ENCODE measurements around the gene CELSR2.
"Not testable (repeated sequence)": the region's sequence is repeated elsewhere in the genome, so short reads cannot be mapped to it uniquely, and the experiment has no call there.

CELSR2 gene, protein sequence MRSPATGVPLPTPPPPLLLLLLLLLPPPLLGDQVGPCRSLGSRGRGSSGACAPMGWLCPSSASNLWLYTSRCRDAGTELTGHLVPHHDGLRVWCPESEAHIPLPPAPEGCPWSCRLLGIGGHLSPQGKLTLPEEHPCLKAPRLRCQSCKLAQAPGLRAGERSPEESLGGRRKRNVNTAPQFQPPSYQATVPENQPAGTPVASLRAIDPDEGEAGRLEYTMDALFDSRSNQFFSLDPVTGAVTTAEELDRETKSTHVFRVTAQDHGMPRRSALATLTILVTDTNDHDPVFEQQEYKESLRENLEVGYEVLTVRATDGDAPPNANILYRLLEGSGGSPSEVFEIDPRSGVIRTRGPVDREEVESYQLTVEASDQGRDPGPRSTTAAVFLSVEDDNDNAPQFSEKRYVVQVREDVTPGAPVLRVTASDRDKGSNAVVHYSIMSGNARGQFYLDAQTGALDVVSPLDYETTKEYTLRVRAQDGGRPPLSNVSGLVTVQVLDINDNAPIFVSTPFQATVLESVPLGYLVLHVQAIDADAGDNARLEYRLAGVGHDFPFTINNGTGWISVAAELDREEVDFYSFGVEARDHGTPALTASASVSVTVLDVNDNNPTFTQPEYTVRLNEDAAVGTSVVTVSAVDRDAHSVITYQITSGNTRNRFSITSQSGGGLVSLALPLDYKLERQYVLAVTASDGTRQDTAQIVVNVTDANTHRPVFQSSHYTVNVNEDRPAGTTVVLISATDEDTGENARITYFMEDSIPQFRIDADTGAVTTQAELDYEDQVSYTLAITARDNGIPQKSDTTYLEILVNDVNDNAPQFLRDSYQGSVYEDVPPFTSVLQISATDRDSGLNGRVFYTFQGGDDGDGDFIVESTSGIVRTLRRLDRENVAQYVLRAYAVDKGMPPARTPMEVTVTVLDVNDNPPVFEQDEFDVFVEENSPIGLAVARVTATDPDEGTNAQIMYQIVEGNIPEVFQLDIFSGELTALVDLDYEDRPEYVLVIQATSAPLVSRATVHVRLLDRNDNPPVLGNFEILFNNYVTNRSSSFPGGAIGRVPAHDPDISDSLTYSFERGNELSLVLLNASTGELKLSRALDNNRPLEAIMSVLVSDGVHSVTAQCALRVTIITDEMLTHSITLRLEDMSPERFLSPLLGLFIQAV (N-terminal part only)

DNA sequence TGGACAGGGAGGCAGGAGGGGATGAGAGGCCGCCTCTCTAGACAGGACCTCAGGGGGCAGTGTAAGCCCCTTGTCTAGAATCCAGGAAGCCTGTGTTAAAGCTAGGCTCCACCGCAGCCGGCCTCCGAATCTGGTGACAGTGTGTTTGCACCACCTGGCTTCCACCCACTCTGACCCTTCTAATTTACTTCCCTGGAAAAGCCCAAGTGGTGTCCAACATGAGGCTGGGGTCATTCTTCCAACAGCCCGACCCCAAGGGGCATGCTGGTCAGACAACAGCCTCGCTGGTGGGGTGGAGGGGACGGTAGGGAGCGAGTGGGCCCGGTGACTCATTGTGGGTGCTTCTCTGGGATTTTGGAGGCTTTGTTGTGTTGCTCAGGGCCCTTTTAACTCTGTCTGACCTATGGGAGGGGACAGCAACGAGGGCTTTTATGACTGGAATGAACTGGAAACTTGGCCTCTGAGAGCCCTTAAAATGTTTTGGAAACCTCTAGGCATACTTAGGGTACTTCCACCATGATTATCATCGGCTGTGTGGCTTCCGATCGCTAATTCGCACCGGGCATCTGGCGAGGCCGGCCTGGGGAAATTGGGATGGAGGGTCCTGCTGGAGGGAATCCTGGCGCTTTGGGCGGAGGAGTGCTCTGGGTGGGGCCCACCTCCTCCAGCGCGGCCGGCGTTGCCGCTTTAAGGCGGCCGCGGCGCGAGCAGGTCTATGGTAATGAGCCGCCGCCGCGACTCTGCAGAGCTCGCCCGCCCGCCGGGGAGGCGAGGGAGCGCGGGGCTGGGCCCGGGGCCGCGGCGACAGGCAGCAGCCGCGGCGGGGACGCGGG lies at the start of gene CELSR2:
TSS of gene CELSR2 (plus strand) at position 743 of the 833 bp plus-strand sequence. CDS start 541 bp downstream, outside the sequence.
- DNase-seq = peak; percentile 39 to 96

DNA sequence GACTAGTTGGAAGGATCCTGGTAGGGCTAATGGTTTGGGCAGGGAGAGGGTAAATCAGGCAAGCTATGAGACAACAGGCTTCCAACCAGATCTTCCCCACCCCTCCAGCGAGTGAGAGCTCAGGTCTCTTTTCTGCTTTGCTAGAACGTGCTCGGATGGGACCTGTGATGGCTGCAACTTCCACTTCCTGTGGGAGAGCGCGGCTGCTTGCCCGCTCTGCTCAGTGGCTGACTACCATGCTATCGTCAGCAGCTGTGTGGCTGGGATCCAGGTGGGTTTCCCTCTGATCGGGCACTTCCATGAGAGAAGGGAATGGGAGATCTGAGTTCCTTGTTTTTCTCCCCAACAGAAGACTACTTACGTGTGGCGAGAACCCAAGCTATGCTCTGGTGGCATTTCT lies 49.6 kb upstream of the CELSR2 start:
- DNase-seq = no peak

DNA sequence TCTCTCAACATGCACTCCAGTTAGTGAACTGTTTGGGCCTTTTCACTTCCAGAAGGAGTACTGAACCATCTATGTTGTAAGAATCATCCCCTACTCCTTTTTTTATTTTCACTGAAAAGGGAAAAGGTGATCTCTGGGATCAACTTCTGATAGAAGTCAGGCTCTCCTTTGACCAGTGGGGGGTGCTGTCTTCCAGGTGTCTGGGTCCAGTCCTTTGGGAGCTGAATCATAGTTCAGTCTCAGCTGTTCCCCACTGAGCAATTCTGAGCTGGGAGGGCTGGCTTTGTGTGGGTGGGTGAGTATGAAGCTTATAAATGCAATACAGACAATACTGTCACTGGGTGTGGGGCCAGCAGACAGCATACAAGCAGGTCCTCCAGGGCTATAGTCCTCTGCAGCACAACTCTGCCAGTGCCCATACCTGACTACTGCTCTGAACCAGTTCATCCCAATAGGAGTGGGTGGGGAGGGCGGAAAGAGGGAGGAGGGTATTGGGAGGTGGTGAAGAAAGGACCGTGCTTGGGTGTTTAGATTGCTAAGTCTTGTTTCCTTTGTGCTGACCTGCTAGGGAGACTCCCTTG lies 48.1 kb upstream of the CELSR2 start:
- peak in 1 of 2 experiments; percentile 70 for DNase-seq

DNA sequence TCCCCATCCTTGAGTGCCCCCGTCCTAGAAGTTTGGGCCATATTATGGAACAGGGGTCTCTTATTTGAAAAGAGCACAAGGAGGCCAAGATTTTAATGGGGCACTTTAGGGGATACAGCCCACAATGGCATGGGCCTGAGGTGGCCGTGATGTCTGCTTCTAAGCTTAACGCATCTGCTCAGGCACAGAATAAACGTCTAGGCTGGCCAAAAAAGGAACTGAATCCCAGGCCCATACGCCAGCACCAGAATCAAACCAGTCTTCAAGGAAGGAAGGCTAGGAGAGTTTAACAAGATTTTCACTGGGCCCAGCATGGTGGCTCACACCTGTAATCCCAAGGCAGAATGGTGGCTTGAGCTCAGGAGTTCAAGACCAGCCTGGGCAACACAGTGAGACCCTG lies 44.9 kb upstream of the CELSR2 start:
- no peak for DNase-seq

DNA sequence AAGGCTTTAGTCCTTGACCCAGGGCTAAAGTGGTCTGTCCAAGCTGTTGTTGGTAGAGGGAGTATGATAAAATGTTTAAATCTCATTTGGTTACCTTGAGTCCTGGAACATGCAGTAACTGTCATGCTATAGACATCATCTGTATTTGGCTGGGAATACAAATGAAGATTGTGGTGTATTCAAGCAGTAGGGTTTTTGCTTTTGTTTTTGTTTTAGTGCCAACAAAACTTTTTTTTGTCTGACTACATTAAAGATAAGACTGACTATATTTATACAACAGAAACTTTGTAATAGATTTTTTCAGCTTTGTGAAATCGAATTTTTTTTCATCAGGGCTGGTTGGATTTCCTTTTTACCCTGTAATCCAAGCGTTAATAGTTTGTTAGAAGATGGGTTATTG lies 43.0 kb upstream of the CELSR2 start:
- DNase-seq = no peak

DNA sequence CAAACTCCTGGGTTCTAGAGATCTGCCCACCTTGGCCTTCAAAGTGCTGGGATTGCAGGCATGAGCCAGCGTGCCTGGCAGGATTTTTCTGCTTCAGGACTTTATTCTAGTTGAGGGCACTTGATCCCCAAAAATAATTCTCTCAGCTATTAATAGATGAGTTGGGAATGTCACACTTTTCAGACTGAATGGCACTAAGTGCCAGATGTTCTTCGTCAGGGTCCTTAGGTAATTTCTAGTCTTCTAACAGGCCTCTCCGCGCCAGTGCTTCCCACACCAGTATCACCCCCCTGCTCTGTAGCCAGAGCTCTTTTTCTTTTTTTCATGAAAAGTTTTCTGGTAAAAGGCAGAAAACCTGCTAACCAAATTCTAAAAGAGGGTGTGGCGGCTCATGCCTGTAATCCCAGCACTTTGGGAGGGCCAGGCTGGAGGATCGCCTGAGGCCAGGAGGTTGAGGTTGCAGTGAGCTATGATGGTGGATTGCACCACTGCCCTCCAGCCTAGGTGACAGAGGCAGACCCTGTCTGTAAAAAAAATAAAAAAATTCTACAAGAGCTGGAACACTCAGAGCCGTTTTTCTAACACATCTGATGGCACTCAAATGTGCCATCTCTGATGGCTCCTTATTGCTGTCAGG lies 41.8 kb upstream of the CELSR2 start:
- no peak for DNase-seq

DNA sequence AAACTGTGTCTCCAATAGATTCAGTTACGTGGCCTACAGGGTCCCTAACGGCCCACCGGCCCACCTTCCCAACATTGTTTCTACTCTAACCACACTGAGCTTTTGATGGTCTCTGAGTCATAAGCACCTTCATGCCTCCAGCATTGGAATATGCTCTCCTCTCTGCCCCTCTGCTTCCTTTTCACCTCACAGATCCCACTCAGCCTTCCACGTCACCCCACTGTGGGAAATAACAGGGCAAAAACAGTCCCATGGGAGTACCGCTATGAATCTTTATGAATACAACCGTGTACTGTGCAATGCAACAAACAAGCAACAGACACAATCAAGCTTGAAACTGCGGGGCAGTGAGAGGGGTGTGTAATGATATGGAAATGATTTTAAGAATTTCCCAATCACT lies 40.9 kb upstream of the CELSR2 start:
- DNase-seq = no peak

DNA sequence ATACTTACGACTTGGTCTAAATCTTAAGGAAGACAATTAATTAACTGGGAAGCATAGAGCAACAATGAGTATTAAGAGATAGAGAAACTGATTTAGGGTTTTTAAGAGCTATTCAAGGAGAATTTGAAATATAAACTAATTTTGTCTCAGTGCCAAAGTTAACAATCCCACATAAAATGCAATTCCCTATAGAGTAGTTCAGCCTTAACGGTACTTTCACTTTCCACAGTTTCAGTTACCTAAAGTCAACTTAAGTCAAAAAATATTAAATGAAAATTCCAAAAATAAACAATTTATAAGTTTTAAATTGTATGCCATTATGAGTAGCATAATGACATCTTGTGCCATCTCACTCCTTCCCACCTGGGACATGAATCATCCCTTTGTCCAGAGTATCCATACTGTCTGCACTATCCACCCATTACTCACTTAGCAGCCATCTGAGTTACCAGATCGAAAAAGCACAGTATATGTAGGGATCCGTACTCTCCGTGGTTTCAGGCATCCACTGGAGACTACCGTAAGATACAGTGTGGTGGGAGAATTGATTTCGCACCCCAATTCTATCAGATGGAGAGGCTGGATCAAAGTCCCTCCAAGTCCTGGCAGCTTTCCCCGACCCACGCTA lies 40.4 kb upstream of the CELSR2 start:
- DNase-seq = no peak

DNA sequence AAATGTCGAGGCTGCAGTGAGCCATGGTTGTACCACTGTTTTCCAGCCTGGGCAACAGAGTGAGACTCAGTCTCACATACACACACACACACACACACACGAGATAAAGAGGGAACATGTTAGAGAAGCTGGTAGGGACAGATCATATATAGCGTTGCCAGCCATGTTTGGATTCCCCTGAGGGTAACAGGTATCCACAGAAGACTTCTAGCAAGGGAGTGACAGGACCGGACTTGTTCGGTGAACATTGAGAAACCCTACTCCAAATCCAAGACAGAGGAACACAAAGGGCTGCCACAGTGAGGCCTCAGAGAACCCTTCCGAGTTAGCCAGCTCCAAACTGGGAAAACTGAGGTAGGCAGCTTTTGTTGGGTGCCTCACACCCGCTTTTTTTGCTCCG lies 39.3 kb upstream of the CELSR2 start:
- DNase-seq = no peak

DNA sequence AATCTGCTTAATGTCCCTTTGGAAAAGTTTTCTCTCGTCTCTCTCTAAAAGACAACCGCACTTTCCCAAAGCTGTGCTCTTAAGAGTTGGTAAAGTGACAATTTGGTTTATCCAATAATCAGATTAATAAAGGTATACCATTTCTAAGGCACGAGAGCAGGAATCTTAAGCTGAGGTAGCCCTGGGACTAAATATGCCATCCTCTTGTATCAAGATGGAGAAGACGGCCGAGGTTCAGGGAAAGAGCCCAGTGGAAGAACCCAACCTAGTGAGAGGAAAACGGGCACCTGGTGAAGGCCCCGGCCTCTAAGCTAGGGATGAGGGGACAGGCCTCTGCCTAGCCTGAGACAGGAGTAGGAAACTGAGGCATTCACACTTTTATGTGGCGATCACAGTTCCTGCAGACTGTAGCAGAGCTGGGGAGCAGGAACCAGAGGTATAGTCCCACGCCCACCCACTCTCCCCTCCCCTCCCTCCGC lies 36.0 kb upstream of the CELSR2 start:
- DNase-seq = no peak

DNA sequence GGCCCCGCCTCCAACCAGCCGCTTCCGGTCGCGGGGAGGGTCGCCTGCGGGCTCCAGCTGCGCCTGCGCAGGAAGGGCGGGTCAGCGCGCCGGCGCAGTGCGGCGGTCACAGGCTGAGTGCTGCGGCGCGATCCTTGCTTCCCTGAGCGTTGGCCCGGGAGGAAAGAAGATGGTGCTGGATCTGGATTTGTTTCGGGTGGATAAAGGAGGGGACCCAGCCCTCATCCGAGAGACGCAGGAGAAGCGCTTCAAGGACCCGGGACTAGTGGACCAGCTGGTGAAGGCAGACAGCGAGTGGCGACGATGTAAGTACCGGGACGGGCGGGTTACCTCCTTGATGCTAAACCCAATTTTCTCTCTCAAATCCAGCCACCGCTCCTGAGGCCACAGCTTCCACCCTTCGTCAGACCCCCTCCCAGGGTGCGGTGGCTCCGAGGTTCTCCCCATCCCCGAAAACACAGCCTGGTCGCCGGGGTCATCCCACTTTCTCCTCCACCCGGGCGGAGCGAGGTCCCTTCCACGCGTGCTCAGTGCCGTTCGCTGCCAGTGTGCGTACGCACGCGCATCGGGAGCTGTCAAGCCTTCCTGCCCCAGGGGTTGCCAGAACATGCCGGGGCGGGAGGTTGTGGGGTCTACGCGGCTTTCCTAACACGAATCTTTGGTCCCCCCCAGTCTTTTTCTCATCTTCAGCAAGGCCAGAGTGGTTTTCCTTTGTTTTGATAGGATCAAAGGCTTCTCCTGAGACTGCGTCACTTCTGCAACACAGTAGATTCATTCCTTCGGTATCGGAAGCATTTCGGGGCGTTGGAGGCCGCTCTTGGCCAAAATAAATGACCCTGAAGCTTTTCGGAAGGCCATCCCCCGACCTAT lies 35.3 kb upstream of the CELSR2 start, which contains the start of gene SARS1:
TSS of gene SARS1 (plus strand) at position 95 of the 870 bp plus-strand sequence. CDS start at position 170, 75 bp downstream.
- peak; percentile 76 to 96 for DNase-seq

DNA sequence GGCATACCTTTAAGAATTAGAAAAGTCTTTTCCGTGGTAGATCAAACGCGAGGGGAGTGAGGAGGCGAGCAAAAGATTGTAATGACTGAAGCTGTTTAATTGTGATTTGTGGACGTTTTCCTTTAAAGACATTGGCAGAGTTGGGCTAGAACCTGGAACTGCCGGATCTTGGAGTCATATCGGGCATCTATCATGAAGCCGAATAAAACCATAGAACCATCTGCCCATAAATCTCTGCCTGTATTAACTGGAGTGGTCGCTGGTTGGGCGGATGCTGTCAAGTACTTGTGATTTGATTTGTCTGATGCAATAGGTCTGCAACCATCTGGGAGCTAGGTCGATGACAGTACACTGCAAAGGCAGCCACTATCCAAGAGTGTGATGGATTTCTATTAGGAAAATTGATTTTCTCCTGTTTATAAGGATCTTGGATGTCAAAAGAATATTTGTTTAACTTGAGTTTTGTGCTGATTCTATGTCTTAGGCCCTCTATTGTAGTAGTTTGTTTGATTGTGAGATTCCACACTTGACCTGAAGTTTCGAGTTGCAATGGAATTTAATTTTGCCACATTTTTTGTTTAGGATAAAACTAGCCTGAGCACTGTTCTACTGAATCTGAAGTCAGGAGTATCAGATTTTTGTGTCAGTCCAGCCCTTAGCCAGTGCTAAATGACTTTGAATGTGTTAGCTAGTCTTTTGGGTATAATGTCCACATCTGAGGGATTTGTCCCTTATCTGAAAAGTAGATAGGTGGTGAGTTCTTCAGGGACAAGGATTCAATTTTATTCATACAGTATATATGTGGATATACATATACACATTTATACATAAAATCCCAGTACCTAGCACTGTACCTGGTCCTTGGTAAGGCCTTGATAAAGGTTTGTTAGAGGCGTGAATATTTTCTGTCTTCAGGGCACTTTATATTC lies 34.4 kb upstream of the CELSR2 start:
- DNase-seq = peak in 1 of 2 experiments; percentile 53

DNA sequence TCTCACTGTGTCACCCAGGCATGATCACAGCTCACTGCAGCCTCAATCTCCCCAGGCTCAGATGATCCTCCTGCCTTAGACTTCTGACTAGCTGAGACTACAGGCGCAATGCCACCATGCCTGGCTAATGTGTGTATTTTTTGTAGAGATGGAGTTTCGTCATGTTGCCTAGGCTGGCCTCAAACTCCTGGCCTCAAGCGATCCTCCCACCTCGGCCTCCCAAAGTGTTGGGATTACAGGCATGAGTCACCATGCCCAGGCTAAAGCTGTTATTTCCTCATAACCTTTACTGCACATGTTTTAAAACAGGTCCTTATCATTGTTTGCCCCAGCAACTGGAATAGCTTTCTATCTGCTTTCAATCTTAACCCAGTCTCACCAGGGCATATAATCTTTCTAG lies 32.7 kb upstream of the CELSR2 start:
- no peak for DNase-seq

DNA sequence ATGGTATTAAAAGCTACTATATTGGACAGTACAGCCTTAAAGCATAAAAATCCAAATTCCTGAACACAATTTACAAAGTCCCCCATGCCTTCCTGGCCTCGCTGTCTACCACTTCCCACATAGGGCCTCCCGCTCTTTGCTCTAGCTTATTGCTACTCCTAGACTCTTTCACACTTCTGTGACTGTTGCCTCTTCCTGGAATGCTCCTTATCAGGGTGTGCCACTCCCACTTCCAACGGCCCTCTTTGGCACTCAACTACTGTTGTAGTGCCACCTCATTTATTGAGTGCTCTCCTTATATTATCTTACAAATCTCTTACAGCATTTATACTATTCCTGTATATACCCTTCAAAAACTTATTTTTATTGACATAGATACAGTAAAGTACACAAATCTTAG lies 30.8 kb upstream of the CELSR2 start:
- no peak for DNase-seq

DNA sequence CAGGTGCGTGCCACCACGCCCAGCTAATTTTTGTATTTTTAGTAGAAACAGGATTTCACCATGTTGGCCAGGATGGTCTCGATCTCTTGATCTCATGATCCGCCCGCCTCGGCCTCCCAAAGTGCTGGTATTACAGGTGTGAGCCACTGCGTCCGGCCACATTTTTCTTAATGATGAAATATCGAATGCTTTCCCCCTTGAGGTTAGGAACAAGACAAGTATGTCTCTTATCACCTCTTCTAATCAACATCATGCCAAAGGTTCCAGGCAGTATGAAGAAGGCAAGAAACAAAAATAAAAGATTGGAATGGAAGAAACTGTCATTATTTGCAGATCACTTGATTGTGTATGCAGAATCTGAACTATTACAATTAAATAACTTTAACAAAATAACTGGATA lies 28.1 kb upstream of the CELSR2 start:
- DNase-seq = not testable (repeated sequence)

DNA sequence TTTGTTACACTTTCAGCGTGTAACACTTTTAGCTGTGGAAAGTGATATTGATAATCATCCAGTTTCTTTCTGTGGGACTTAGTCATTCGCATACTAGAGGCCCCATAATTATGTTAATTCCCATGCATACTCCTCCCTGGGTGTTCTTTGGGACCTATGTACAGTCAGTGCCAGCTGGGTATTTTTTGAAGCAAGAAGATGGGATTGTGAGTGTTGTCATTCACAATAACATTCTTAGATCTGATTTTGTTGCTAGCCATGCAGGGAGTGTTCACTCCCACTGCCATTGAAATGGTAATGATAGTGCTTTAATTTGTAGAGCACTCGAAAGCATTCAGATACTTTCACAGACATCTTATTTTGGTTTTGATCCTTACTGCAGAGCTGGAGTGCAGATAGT lies 24.0 kb upstream of the CELSR2 start:
- no peak for DNase-seq

DNA sequence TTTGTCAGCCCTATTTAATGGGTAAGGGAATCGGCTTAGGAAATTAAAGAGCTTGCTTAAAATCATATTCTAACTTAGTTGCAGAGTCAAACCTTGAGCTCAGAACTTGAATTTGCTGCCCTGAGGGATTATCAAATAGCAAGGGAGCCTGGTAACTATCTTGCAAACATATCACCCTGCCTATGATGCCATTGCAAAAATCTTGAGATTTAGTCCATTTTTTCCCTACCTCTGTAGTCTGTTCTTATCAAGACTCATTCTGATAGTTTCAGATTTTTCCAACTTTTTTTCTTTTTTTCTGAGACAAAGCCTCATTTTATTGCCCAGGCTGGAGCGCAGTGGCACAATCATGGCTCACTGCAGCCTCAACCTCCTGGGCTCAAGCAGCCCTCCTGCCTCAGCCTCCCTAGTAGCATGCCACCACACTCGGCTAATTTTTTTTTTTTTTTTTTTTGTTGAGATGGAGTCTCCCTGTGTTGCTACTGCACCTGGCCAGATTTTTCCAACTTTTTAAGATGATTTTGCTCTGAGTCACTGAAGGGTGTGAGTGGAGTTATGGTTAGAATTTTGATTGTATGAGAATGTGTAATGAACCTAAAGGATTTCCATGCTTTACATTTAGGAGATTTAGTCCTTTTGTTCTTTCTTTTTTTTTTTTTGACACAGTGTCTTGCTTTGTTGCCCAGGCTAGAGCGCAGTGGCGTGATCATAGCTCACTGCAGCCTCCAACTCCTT lies 23.5 kb upstream of the CELSR2 start:
- no peak for DNase-seq

DNA sequence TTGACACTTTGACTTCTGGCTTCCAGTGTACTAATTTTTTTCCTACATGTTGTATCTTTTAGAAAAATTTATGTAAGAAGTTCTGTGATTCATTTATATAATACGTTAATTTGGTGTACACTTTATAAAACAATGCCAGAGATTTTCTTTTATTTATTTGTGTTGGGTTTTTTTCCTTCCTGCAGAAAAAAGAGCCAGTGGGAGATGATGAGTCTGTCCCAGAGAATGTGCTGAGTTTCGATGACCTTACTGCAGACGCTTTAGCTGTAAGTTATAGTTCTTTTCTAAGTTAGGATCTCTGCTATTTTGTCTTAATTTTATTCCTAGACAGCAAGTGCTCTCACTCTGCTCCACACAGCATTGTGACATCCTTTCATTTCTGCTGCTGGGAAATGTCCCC lies 21.2 kb upstream of the CELSR2 start:
- no peak for DNase-seq

Measured in NCI-H526 (cell line).